Stimulated activated CD8-positive, alpha-beta memory T cell treated with anti-CD3 and anti-CD28 coated beads, Interleukin-15, amount 100 ng/mL, for 24 hours (primary cell): ENCODE data around the gene RFK.
"Not testable (repeated sequence)": the region's sequence is repeated elsewhere in the genome, so short reads cannot be mapped to it uniquely, and the experiment has no call there.

Experiments used
- DNase-seq: peaks from one replicate; pipeline ENCODE4 v3.0.0-alpha.2; 2020; ENCODE audit warnings: low read depth

RFK gene

GRCh38 chr9:76370396-76371023 is 23.7 kb downstream of the RFK start:
- no peak for DNase-seq

- no peak for DNase-seq
These were observed 24.6 kb downstream of the RFK start for GRCh38 chr9:76369583-76369982.

- DNase-seq, result no peak
These were observed 28.0 kb downstream of the RFK start for GRCh38 chr9:76366275-76366674.

- DNase-seq, result no peak
These were observed 29.2 kb downstream of the RFK start for GRCh38 chr9:76365028-76365427.

- no peak for DNase-seq
These were observed 31.2 kb downstream of the RFK start for GRCh38 chr9:76363032-76363395.

GRCh38 chr9:76362332-76363031 is 31.7 kb downstream of the RFK start:
- DNase-seq, result not testable (repeated sequence)

GRCh38 chr9:76359766-76360165 is 34.5 kb downstream of the RFK start:
- DNase-seq, result no peak

- DNase-seq, result no peak
These were observed 34.9 kb downstream of the RFK start for GRCh38 chr9:76359365-76359764.

GRCh38 chr9:76358628-76359280 is 35.5 kb downstream of the RFK start:
- no peak for DNase-seq

GRCh38 chr9:76357555-76357954 is 36.7 kb downstream of the RFK start:
- no peak for DNase-seq

GRCh38 chr9:76355886-76356285 is 38.3 kb downstream of the RFK start:
- no peak for DNase-seq

GRCh38 chr9:76354221-76354620 is 40.0 kb downstream of the RFK start:
- DNase-seq, result no peak

GRCh38 chr9:76353280-76353679 is 40.9 kb downstream of the RFK start:
- no peak for DNase-seq

- DNase-seq, result no peak
These were observed 42.1 kb downstream of the RFK start for GRCh38 chr9:76352026-76352620.

- no peak for DNase-seq
These were observed 43.2 kb downstream of the RFK start for GRCh38 chr9:76351006-76351405.

- no peak for DNase-seq
These were observed 44.4 kb downstream of the RFK start for GRCh38 chr9:76349865-76350264.

- DNase-seq, result no peak
These were observed 51.4 kb downstream of the RFK start for GRCh38 chr9:76342858-76343257.

GRCh38 chr9:76342201-76342600 is 52.0 kb downstream of the RFK start:
- no peak for DNase-seq

- DNase-seq, result no peak
These were observed 52.6 kb downstream of the RFK start for GRCh38 chr9:76341616-76342015.

- DNase-seq, result no peak
These were observed 55.8 kb downstream of the RFK start for GRCh38 chr9:76338418-76338817.

GRCh38 chr9:76336027-76336426 is 58.2 kb downstream of the RFK start:
- DNase-seq, result no peak
